Measurements from ENCODE around the gene TPM4.
"Not testable (repeated sequence)": the region's sequence is repeated elsewhere in the genome, so short reads cannot be mapped to it uniquely, and the experiment has no call there.

Gene TPM4

GRCh38 chr19:16076154-16076957 lies at the start of gene TPM4:
TSS of gene TPM4 (plus strand) at chr19:16076495. CDS start at chr19:16076566, 71 bp downstream.
- no peak for FAIRE-seq

GRCh38 chr19:16026756-16027155 lies 49.5 kb upstream of the TPM4 start:
- no peak for FAIRE-seq

GRCh38 chr19:16027528-16027927 lies 48.8 kb upstream of the TPM4 start:
- FAIRE-seq: no peak

- FAIRE-seq: not testable (repeated sequence)
Measured at GRCh38 chr19:16030155-16030554, 46.1 kb upstream of the TPM4 start.

GRCh38 chr19:16030964-16031871 lies 45.1 kb upstream of the TPM4 start:
- FAIRE-seq: no peak

GRCh38 chr19:16031872-16032200 lies 44.5 kb upstream of the TPM4 start:
- FAIRE-seq: no peak

- no peak for FAIRE-seq
Measured at GRCh38 chr19:16032509-16033135, 43.7 kb upstream of the TPM4 start.

- FAIRE-seq: no peak
Measured at GRCh38 chr19:16033136-16033530, 43.2 kb upstream of the TPM4 start.

GRCh38 chr19:16033721-16034120 lies 42.6 kb upstream of the TPM4 start:
- FAIRE-seq: no peak

GRCh38 chr19:16034180-16034579 lies 42.1 kb upstream of the TPM4 start:
- no peak for FAIRE-seq

- FAIRE-seq: no peak
Measured at GRCh38 chr19:16034958-16035560, 41.2 kb upstream of the TPM4 start.

GRCh38 chr19:16035601-16036297 lies 40.5 kb upstream of the TPM4 start:
- FAIRE-seq: no peak

- no peak for FAIRE-seq
Measured at GRCh38 chr19:16036397-16036925, 39.8 kb upstream of the TPM4 start.

- FAIRE-seq: no peak
Measured at GRCh38 chr19:16036941-16037340, 39.4 kb upstream of the TPM4 start.

- FAIRE-seq: no peak
Measured at GRCh38 chr19:16037424-16038195, 38.7 kb upstream of the TPM4 start.

- no peak for FAIRE-seq
Measured at GRCh38 chr19:16038196-16038695, 38.0 kb upstream of the TPM4 start.

- FAIRE-seq: no peak
Measured at GRCh38 chr19:16039081-16039480, 37.2 kb upstream of the TPM4 start.

GRCh38 chr19:16039545-16039944 lies 36.8 kb upstream of the TPM4 start:
- no peak for FAIRE-seq

GRCh38 chr19:16040642-16041041 lies 35.7 kb upstream of the TPM4 start:
- FAIRE-seq: peak; percentile 70

GRCh38 chr19:16041299-16041990 lies 34.9 kb upstream of the TPM4 start:
- no peak for FAIRE-seq

Data from endometrium (tissue), 2 donors.